Choroid plexus epithelial cell (primary cell): ENCODE measurements around the gene KMO.

ENCODE experiments used
- DNase-seq: peaks from one replicate; pipeline ENCODE4 v3.0.0-alpha.2; 2010; ENCODE audit warnings: low read depth
- H3K4me3 ChIP-seq: 2 replicates; pipeline ENCODE4 v1.5.1; 2011; ENCODE audit warnings: low read depth, mild to moderate bottlenecking, control low read depth, low read length, moderate library complexity
- CTCF ChIP-seq: conservative IDR thresholded peaks from 2 replicates; pipeline ENCODE4 v1.5.1; 2011; ENCODE audit warnings: low read depth, mild to moderate bottlenecking, control low read depth, inconsistent platforms, low read length, moderate library complexity

Gene KMO

GRCh38 chr1:241632987-241633386 is 100.8 kb downstream of the KMO start:
- no peak overlapping the region for H3K4me3 ChIP-seq
- no peak for TF ChIP-seq CTCF
- no peak for DNase-seq

- no peak for DNase-seq
- TF ChIP-seq CTCF = no peak
- H3K4me3 ChIP-seq = no peak overlapping the region
Observed at GRCh38 chr1:241635556-241636152, 103.5 kb downstream of the KMO start.

GRCh38 chr1:241636291-241636690 is 104.1 kb downstream of the KMO start:
- no peak overlapping the region for H3K4me3 ChIP-seq
- TF ChIP-seq CTCF = no peak
- no peak for DNase-seq

GRCh38 chr1:241637046-241637590 is 104.9 kb downstream of the KMO start:
- peak; percentile 60 for DNase-seq
- no peak overlapping the region for H3K4me3 ChIP-seq
- no peak for TF ChIP-seq CTCF

GRCh38 chr1:241637604-241638003 is 105.4 kb downstream of the KMO start:
- no peak overlapping the region for H3K4me3 ChIP-seq
- DNase-seq = no peak
- TF ChIP-seq CTCF = no peak

GRCh38 chr1:241638099-241638682 is 106.0 kb downstream of the KMO start:
- no peak for DNase-seq
- peak overlapping the region; percentile 33 for H3K4me3 ChIP-seq
- no peak for TF ChIP-seq CTCF
